Ishikawa (cell line): Measurements from ENCODE around the gene COL20A1.

Experiments
- CREB1 ChIP-seq: IDR thresholded peaks from 2 replicates; pipeline ENCODE4 v1.6.1; 2012; ENCODE audit warnings: low read depth
- EGR1 ChIP-seq: IDR thresholded peaks from 2 replicates; pipeline ENCODE4 v1.6.1; 2012
- EP300 ChIP-seq: IDR thresholded peaks from 2 replicates; pipeline ENCODE4 v1.6.1; 2012; ENCODE audit warnings: borderline replicate concordance
- NFIC ChIP-seq: IDR thresholded peaks from 2 replicates; pipeline ENCODE4 v1.6.1; 2012
- TAF1 ChIP-seq: IDR thresholded peaks from 2 replicates; pipeline ENCODE4 v1.6.1; 2012; ENCODE audit warnings: low read depth, mild to moderate bottlenecking
- YY1 ChIP-seq: IDR thresholded peaks from 2 replicates; pipeline ENCODE4 v1.6.1; 2012; ENCODE audit warnings: low read depth
- ZBTB7A ChIP-seq: IDR thresholded peaks from 2 replicates; pipeline ENCODE4 v1.6.1; 2012; ENCODE audit warnings: low read depth
- TF ChIP-seq, protein P1 (sequence below): IDR thresholded peaks from 2 replicates; pipeline ENCODE4 v1.6.1; 2012

DNA sequence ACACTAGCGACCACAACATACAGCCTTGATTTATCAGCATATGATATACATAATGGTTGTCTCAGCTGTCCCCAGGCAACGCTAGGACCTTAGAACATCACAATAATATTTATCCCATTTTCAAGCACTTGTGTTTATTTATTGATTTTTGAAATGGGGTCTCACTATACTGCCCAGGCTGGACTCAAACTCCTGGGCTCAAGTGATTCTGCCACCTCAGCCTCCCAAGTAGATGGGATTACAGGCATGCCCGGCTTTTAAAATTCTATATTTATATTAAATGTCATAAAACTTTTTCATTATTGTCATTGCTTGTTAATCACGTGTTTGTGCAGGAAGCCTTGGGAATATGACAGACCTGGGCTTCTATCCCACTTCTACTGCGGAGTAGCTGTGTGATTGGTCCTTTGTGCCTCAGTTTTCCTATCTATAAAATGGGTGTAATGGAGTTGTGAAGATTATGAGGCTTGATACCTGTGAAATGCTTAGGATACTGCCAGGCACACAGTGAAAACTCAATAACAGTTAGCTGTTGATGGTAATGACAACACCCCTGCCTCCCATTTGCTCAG, 10.2 kb downstream of the COL20A1 start:
- TF ChIP-seq EGR1, result no peak
- no peak for TF ChIP-seq CREB1
- TF ChIP-seq YY1, result no peak
- TF ChIP-seq TAF1, result no peak
- TF ChIP-seq ZBTB7A, result no peak
- no peak for TF ChIP-seq NFIC
- TF ChIP-seq, protein P1, sequence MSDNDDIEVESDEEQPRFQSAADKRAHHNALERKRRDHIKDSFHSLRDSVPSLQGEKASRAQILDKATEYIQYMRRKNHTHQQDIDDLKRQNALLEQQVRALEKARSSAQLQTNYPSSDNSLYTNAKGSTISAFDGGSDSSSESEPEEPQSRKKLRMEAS, result no peak
- TF ChIP-seq EP300, result no peak
